ENCODE measurements around the gene CNOT3. TPM values are rescaled to one million over a fixed set of nuclear protein-coding genes. Genes with fewer than 3 reads are reported as not detected.

The CNOT3 gene
- total and polyA plus RNA-seq, 2 of the 13 experiments (the other 11 are each of a cell fraction or from before 2014, with no cell fraction given) = 4.3 to 5.8 TPM

DNA sequence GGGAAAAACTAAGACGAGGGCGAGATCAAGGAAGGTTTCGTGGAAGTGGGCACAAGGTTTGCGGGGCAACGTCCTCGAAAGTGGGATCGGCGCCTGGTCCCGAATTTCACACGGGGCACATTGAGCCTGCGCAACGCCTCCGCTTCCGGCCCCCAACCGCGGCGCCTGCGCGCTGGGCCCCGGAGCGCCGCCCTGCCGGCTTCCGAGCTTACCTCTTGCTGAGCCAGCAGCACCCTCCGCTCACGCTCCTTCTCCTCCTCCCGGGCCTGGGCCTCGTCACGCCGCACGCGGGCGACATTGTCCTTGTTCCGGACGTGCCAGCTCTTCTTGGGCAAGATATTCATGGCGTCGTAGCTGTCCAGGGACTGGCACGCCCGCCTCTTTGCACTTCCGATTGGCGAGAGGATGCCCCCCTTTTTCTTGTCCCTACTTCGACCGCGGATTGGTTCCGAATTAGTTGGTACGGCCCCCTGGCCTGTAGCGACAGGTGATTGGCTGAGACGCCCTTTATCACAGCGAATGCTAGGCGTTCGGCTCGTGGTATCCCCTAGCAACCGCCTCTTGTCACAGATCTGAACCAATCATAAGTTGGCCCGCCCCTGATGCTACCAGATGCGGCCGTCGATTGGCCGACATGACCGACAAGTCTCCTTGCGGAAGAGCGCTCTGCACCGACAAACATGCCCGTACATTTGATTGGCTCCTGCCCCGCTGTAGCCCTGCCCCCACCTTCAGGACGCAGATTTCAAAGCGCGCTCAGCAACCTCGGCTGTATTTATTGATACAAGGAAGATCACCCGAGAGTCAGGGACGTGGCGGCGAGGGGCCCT lies 22.0 kb downstream of the CNOT3 start, which contains the start of gene LENG1 (continued):
- TF ChIP-seq XRCC5 (optimal IDR thresholded peaks at IDR 0.05; ENCODE audit: low read length) = peak; percentile 17
- no peak for TF ChIP-seq SOX13 (IDR thresholded peaks at IDR 0.05)
- peak in 1 of 2 experiments; percentile 7; a peak in 1 of 4 replicates for TF ChIP-seq SOX13 (CRISPR knock-in tag; conservative IDR thresholded peaks at IDR 0.05 in 1 of 2, IDR thresholded peaks at IDR 0.05 in 1 of 2)
- TF ChIP-seq ZNF724P (CRISPR knock-in tag; IDR thresholded peaks at IDR 0.05; ENCODE audit: borderline replicate concordance) = no peak
- peak; percentile 95 for TF ChIP-seq RFXAP (CRISPR knock-in tag; IDR thresholded peaks at IDR 0.05; ENCODE audit: borderline replicate concordance)
- no peak for TF ChIP-seq ZNF776 (CRISPR knock-in tag; IDR thresholded peaks at IDR 0.05)
- TF ChIP-seq, protein P1, sequence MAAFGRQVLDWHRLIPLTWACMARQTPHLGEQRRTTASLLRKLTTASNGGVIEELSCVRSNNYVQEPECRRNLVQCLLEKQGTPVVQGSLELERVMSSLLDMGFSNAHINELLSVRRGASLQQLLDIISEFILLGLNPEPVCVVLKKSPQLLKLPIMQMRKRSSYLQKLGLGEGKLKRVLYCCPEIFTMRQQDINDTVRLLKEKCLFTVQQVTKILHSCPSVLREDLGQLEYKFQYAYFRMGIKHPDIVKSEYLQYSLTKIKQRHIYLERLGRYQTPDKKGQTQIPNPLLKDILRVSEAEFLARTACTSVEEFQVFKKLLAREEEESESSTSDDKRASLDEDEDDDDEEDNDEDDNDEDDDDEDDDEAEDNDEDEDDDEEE (CRISPR knock-in tag; IDR thresholded peaks at IDR 0.05) = no peak
- peak; percentile 51; the same call in 1 of the 2 replicates for TF ChIP-seq PPARG (CRISPR knock-in tag; conservative IDR thresholded peaks at IDR 0.05)
- peak; percentile 47; the same call in 1 of the 2 replicates for TF ChIP-seq ZSCAN9 (CRISPR knock-in tag; IDR thresholded peaks at IDR 0.05; ENCODE audit: borderline replicate concordance)
- 0 out of 4 replicates have a peak, but pooled peaks of 1 of the 2 experiments have one; percentile 16 for TF ChIP-seq MAFK (conservative IDR thresholded peaks at IDR 0.05 in 1 of 2, IDR thresholded peaks at IDR 0.05 in 1 of 2; ENCODE audit: low read length in 2 of 2)
- TF ChIP-seq TBX2 (CRISPR knock-in tag; IDR thresholded peaks at IDR 0.05; ENCODE audit: borderline replicate concordance) = peak; percentile 45; the same call in 1 of the 2 replicates
- TF ChIP-seq, protein P2, sequence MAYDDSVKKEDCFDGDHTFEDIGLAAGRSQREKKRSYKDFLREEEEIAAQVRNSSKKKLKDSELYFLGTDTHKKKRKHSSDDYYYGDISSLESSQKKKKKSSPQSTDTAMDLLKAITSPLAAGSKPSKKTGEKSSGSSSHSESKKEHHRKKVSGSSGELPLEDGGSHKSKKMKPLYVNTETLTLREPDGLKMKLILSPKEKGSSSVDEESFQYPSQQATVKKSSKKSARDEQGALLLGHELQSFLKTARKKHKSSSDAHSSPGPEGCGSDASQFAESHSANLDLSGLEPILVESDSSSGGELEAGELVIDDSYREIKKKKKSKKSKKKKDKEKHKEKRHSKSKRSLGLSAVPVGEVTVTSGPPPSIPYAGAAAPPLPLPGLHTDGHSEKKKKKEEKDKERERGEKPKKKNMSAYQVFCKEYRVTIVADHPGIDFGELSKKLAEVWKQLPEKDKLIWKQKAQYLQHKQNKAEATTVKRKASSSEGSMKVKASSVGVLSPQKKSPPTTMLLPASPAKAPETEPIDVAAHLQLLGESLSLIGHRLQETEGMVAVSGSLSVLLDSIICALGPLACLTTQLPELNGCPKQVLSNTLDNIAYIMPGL (CRISPR knock-in tag; IDR thresholded peaks at IDR 0.05; ENCODE audit: borderline replicate concordance in 1 of 2, low read depth in 1 of 2) = peak in 1 of 2 experiments; percentile 48; a peak in 2 of 4 replicates
- TF ChIP-seq, protein P3, sequence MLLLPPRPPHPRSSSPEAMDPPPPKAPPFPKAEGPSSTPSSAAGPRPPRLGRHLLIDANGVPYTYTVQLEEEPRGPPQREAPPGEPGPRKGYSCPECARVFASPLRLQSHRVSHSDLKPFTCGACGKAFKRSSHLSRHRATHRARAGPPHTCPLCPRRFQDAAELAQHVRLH (CRISPR knock-in tag; IDR thresholded peaks at IDR 0.05; ENCODE audit: borderline replicate concordance, low read depth) = peak; percentile 48
- TF ChIP-seq ZNF205 (CRISPR knock-in tag; IDR thresholded peaks at IDR 0.05) = no peak; the same call in 1 of the 2 replicates
- TF ChIP-seq NBN (conservative IDR thresholded peaks at IDR 0.05) = no peak
- TF ChIP-seq ZNF207 (IDR thresholded peaks at IDR 0.05; ENCODE audit: borderline replicate concordance) = no peak
- no peak for TF ChIP-seq NFATC3 (CRISPR knock-in tag; IDR thresholded peaks at IDR 0.05)
- TF ChIP-seq CREM (IDR thresholded peaks at IDR 0.05) = peak; percentile 88
- TF ChIP-seq CREM (CRISPR knock-in tag; IDR thresholded peaks at IDR 0.05) = no peak
- TF ChIP-seq JUN (CRISPR knock-in tag; IDR thresholded peaks at IDR 0.05) = 0 out of 2 replicates have a peak, but pooled peaks have one; percentile 32
- TF ChIP-seq, protein P4, sequence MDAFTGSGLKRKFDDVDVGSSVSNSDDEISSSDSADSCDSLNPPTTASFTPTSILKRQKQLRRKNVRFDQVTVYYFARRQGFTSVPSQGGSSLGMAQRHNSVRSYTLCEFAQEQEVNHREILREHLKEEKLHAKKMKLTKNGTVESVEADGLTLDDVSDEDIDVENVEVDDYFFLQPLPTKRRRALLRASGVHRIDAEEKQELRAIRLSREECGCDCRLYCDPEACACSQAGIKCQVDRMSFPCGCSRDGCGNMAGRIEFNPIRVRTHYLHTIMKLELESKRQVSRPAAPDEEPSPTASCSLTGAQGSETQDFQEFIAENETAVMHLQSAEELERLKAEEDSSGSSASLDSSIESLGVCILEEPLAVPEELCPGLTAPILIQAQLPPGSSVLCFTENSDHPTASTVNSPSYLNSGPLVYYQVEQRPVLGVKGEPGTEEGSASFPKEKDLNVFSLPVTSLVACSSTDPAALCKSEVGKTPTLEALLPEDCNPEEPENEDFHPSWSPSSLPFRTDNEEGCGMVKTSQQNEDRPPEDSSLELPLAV (CRISPR knock-in tag; conservative IDR thresholded peaks at IDR 0.05; ENCODE audit: low read depth) = no peak
- 0 out of 2 replicates have a peak, but pooled peaks have one; percentile 78 for TF ChIP-seq ZZZ3 (CRISPR knock-in tag; IDR thresholded peaks at IDR 0.05; ENCODE audit: borderline replicate concordance)
- no peak for TF ChIP-seq SP1 (IDR thresholded peaks at IDR 0.05)
- peak; percentile 33; the same call in 1 of the 2 replicates for TF ChIP-seq SP1 (CRISPR knock-in tag; IDR thresholded peaks at IDR 0.05)
- TF ChIP-seq MAFF (IDR thresholded peaks at IDR 0.05; ENCODE audit: low read depth, low read length) = peak; percentile 6; the same call in 1 of the 2 replicates
- TF ChIP-seq ELF3 (CRISPR knock-in tag; IDR thresholded peaks at IDR 0.05) = peak; percentile 11

Data from HepG2 (cell line).